Small intestine (tissue), 16 donors: ENCODE measurements around the gene GPD1L. TPM values are rescaled to one million over a fixed set of nuclear protein-coding genes. Genes with fewer than 3 reads are reported as not detected.
A peak's percentile ranks its signal among the peaks of the same experiment; 100 is the strongest.
"Not testable (repeated sequence)": the region's sequence is repeated elsewhere in the genome, so short reads cannot be mapped to it uniquely, and the experiment has no call there.

ENCODE experiments used
- DNase-seq, 2 donors: peaks; one replicate each; pipeline versions ENCODE4 v3.0.0 to v3.0.0-alpha.2; 2013
- FAIRE-seq: peaks from 2 replicates; lab custom pipeline; 2012; peaks lifted over from hg19 to GRCh38; lab: Jason Lieb, UNC
- H3K27ac ChIP-seq, 3 donors: one replicate each; pipeline ENCODE4 v1.5.1; 2013; ENCODE audit warnings: low read length in 2 of 3, mild to moderate bottlenecking in 2 of 3, control low read depth in 1 of 3, inconsistent platforms in 1 of 3, low read depth in 1 of 3, moderate library complexity in 1 of 3
- H3K27me3 ChIP-seq, 3 donors: one replicate each; pipeline ENCODE4 v1.6.1; 2013; ENCODE audit warnings: low read length in 3 of 3, inconsistent platforms in 1 of 3; ENCODE audit not compliant: control insufficient read depth in 3 of 3, insufficient read depth in 3 of 3
- H3K36me3 ChIP-seq, 3 donors: one replicate each; pipeline ENCODE4 v1.6.1; 2013; ENCODE audit warnings: low read length in 3 of 3, inconsistent platforms in 1 of 3, low read depth in 1 of 3, mild to moderate bottlenecking in 1 of 3, moderate library complexity in 1 of 3; ENCODE audit not compliant: control insufficient read depth in 3 of 3, insufficient read depth in 2 of 3
- H3K4me1 ChIP-seq, 3 donors: one replicate each; pipeline ENCODE4 v1.6.1; 2013; ENCODE audit warnings: low read length in 2 of 3, inconsistent platforms in 1 of 3, low read depth in 1 of 3, mild to moderate bottlenecking in 1 of 3, moderate library complexity in 1 of 3; ENCODE audit not compliant: control insufficient read depth in 3 of 3, insufficient read depth in 2 of 3
- H3K4me3 ChIP-seq, 3 donors: one replicate each; pipeline ENCODE4 v1.5.1; 2013; ENCODE audit warnings: low read length in 3 of 3, control low read depth in 1 of 3, inconsistent platforms in 1 of 3, low read depth in 1 of 3, mild to moderate bottlenecking in 1 of 3, moderate library complexity in 1 of 3
- H3K9me3 ChIP-seq, 2 donors: one replicate each; pipeline ENCODE4 v1.6.1; 2013; ENCODE audit warnings: low read depth in 1 of 2, low read length in 1 of 2; ENCODE audit not compliant: control insufficient read depth in 2 of 2, insufficient read depth in 1 of 2
- WGBS, 3 donors: extraction: QIAGEN DNeasy Blood & Tissue Kit; methylation state at CpG; one replicate each; pipeline ENCODE4 v1.1.7; 2013; 5-methylcytosine and 5-hydroxymethylcytosine counted together
- long read RNA-seq, 10 donors: transcript quantifications; one replicate each; lab custom pipeline, GENCODE V29; 2026
- polyA plus RNA-seq, 4 donors: library from polyadenylated mRNA; stranded (reverse) in 3 of 4; unstranded in 1 of 4; fragments of 200-250 nt in 3 of 4; fragments of 120-200 nt in 1 of 4; gene quantifications; one replicate each; pipeline versions ENCODE4 v1.2.1 to v1.2.3, GENCODE V29; 2013
- donor health status: healthy with polysubstance abuse.
- donor health status: control.
- donor health status: control.
- donor health status: Bipolar disorder and iron deficiency.
- donor health status: healthy.

GPD1L gene
- 10 to 100 TPM; 15.0 to 58.1 (median 27.3) TPM for polyA plus RNA-seq
- long read RNA-seq, donor 1, result 0 reads
- long read RNA-seq, donor 2, full-length matches to known transcripts, result 1 of 1 reads
- long read RNA-seq, donor 2, partial matches to known transcripts, result 0 of 1 reads
- long read RNA-seq, donor 2, other reads (novel, unspliced or antisense), result 0 of 1 reads
- long read RNA-seq, donor 3, full-length matches to known transcripts, result 4 of 4 reads
- long read RNA-seq, donor 3, partial matches to known transcripts, result 0 of 4 reads
- long read RNA-seq, donor 3, other reads (novel, unspliced or antisense), result 0 of 4 reads
- long read RNA-seq, donor 4, result 0 reads
- long read RNA-seq, donor 5, result 0 reads
- long read RNA-seq, donor 6, full-length matches to known transcripts, result 6 of 6 reads
- long read RNA-seq, donor 6, partial matches to known transcripts, result 0 of 6 reads
- long read RNA-seq, donor 6, other reads (novel, unspliced or antisense), result 0 of 6 reads
- long read RNA-seq, donor 7, result 0 reads
- long read RNA-seq, donor 8, result 0 reads
- long read RNA-seq, donor 9, result 0 reads
- long read RNA-seq, donor 10, full-length matches to known transcripts, result 8 of 8 reads
- long read RNA-seq, donor 10, partial matches to known transcripts, result 0 of 8 reads
- long read RNA-seq, donor 10, other reads (novel, unspliced or antisense), result 0 of 8 reads

DNA sequence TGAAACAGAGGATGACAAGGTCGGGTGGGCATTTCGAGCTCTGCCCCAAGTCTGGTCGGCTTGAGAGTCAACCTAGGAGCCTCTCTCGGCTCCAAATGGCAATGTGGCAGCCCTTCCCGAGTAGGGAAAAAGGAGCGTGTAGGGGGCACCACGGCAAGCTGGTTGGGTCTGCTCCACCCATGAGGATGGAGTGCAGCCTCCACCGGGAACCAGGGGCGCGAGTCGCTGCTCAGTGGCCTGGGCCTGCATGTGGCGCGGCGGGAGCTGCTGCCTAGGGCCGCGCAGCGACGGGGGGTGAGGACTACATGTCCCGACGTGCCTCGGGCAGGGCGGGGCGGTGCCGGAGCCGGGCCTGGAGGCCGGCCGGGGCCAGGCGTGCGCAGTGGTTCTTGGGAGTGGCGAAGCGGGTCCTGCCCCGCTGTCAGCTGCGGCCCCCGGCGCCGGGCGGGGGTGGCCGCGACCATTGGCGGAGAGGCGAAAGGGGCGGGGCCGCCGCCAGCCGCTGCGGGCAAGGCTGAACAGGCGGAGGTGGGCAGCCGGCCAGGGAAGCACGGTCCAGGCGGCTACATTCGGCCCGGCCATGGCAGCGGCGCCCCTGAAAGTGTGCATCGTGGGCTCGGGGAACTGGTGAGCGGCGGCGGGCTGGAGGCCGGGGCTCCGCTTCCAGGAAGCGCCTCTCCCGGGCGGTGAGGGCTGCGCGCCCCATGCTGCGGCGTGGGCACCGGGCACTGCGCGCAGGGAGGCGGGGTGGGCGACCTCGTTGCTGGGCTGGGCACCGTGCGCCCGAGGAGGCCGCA is at the start of gene GPD1L:
Gene GPD1L, plus strand, starts transcription at position 489 of the 797 bp plus-strand sequence. Its CDS starts 92 bp downstream, at position 581.
- Histone ChIP-seq H3K4me1 (peaks cover 3 to 12% (median 4%) of the 10 kb centered on the region in 3 donors), H3K9me3 (peaks cover 0 to 24% of the 10 kb centered on the region in 2 donors), H3K27ac (peak within 1 kb of the TSS; percentile 43 to 92 (median 69)), H3K36me3 (no peaks in the 10 kb centered on the region), H3K4me3 (peak within 1 kb of the TSS; percentile 63 to 99 (median 84)), H3K27me3 (no peaks in the 10 kb centered on the region)
- DNase-seq (peak; percentile 96 to 97), FAIRE-seq (no peak)
- WGBS, 3 donors, result 4 to 6% (median 5%) methylated on average over 43 to 78 of the region's 78 CpGs

DNA sequence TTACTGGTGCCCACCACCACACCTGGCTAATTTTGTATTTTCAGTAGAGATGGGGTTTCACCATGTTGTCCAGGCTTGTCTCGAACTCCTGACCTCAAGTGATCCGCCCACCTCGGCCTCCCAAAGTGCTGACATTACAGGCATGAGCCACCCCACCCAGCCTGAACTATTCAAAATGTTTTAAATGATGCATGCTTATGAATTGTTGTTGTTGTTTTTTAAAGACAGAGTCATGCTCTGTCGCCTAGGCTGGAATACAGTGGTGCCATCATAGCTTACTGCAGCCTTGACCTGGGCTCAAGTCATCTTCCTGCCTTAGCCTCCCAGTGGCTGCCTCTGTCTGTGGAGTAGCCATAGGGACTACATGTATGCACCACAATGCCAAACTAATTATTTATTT is 48.0 kb upstream of the GPD1L start:
- not testable (repeated sequence) for H3K27ac ChIP-seq, H3K36me3 ChIP-seq, H3K9me3 ChIP-seq, H3K4me3 ChIP-seq, FAIRE-seq, H3K27me3 ChIP-seq, DNase-seq
- peaks cover 0 to 13% (median 2%) of the 10 kb centered on the region in 3 donors for H3K4me1 ChIP-seq
- 81 to 97% (median 93%) methylated on average over 4 of the region's 4 CpGs for WGBS, 3 donors

DNA sequence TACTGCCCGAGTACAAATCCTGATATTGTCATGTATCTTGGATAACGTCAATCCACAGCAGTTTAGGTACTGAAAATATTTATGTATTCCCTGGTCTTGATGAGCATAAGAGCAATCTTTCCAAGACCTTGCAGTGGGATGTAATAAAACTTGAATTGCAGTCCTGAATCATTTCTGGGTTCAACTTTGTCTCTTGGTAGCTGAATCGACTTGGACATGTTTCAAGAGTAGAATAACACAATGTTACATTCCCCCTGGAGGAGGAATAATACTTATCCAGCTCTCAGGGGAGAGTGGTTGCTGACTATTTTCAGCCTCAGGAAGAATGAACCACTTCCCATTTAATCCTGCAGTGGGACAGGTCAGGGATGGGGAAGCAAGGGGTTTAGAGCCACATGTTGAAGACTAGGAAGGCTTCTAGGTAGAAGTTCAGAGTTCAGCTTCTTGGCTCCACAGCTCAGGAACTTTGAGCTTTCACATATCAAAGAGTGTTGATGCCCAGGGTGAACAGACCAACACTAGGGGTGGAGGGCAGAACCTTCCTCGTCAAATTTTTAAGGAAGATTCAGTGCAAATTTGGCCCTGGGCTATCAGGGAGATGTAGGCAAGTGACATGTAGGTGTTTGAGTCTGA is 43.4 kb upstream of the GPD1L start:
- DNase-seq, result peak in 1 of 2 donors; percentile 82
- Histone ChIP-seq H3K9me3 (no peaks in the 10 kb centered on the region), H3K27ac (peak overlapping the region in 1 of 3 donors; percentile 41), H3K36me3 (no peaks in the 10 kb centered on the region), H3K27me3 (no peaks in the 10 kb centered on the region), H3K4me1 (peaks cover 0 to 2% (median 0%) of the 10 kb centered on the region in 3 donors), H3K4me3 (no peak overlapping the region)
- FAIRE-seq, result no peak
- 27 to 66% (median 48%) methylated on average over 4 of the region's 4 CpGs for WGBS, 3 donors

DNA sequence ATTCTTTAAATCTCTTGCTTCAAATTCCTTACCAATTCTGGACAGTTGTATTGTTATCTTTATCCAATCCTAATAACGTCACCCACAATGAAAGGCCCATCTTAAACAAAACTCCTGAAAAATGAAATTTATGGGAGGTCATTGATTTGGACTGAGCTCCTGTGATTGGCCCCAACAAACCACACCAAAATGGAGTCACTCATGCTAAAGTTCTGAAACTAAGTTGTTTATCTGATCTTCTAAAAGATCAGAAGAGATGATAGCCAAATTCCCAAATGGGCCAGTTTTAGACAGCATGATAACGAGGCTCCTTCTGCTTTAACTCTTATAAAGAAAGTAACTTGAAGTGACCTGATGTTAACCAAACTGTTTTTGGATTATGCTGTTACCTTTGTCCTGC is 39.7 kb upstream of the GPD1L start:
- Histone ChIP-seq H3K27me3 (no peaks in the 10 kb centered on the region), H3K9me3 (no peaks in the 10 kb centered on the region), H3K4me1 (peaks cover 0 to 2% (median 0%) of the 10 kb centered on the region in 3 donors), H3K4me3 (no peak overlapping the region), H3K27ac (no peak overlapping the region), H3K36me3 (no peaks in the 10 kb centered on the region)
- FAIRE-seq (no peak), DNase-seq (no peak)
- 87 to 94% (median 92%) methylated on average over 2 of the region's 2 CpGs for WGBS, 3 donors

DNA sequence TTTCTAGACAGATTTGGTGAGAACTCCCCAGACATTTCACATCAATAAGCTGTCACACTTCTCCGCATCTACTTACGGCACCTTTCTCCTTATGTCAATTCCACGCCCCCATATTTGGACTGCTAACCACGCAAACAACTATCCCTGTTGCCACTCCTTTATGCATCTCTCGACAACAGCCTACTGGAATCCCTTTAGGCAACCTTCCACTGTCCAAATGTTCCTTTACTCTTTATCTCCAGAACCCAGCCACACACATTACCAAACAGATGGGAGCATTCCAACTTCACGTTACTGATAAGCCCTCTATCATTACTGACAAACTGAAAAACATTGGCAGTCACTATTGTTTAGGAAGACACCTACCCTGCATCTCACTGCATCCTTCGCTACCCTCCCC is 32.2 kb upstream of the GPD1L start:
- not testable (repeated sequence) for FAIRE-seq, H3K27me3 ChIP-seq
- WGBS, 3 donors, result 87 to 91% (median 88%) methylated on average over 7 of the region's 7 CpGs

DNA sequence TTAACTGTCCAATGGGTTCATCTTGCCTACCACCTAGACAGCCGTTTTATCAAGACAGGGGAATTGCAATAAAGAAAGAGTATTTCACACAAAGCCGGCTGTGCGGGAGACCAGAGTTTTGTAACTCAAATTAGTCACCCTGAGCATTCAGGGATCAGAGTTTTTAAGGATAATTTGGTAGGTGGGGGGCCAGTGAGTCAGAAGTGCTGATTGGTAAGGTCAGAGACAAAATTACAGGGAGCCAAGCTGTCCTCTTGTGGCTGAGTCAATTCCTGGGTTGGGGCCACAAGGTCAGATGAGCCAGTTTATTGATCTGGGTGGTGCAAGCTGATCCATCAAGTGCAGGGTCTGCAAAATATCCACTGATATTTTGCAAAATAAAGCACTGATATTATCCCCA is 29.9 kb upstream of the GPD1L start:
- Histone ChIP-seq H3K27me3 (no peaks in the 10 kb centered on the region), H3K36me3 (no peaks in the 10 kb centered on the region), H3K9me3 (no peaks in the 10 kb centered on the region), H3K27ac (no peak overlapping the region), H3K4me3 (no peak overlapping the region), H3K4me1 (peaks cover 0 to 4% (median 0%) of the 10 kb centered on the region in 3 donors)
- FAIRE-seq (no peak), DNase-seq (no peak)
- WGBS, 3 donors, result 65 to 91% (median 69%) methylated on average over 3 of the region's 3 CpGs

More for the DNA sequence above, 32.2 kb upstream of the GPD1L start:
- H3K27ac ChIP-seq, H3K4me1 ChIP-seq, H3K4me3 ChIP-seq, H3K9me3 ChIP-seq, H3K36me3 ChIP-seq, DNase-seq: not testable (repeated sequence)

DNA sequence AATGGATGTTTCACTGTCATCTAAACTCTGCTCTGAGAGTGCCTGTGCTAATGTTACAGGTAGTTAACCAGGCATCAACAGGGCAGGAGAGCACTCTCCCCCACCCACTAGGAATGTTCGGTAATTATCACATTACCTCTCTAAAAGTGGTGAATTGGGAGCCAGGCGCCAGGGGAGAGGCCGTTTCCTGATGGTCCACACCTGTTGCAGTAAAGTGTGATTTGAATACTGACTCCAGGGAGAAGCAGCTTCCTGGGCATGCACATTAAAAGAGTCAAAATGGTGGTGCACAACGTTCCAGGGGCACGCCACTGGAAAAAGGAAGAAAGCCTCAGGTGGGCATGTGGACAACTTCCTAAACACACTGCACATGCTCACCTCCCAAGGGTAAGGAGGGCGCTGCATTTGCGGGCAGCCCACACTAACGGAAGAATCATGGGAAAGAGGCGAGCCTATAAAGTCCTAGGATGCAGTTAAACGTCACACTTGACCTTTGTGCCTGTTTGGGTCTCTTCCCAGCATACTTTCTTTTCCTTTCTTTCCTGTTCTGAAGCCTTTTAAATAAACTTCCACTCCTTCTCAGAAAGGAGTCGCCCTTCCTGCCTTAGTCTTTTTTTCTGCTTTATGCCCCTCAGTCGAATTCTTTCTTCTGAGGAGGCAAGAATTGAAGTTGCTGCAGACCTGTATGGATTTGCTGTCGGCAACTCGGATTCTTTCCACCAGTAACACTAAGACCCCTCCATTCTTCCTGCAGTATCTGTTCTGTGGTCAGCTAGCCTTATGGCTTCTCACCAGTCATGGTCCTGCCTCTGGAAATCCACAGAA is 28.9 kb upstream of the GPD1L start:
- WGBS, 3 donors, result 9 to 51% (median 28%) methylated on average over 14 of the region's 14 CpGs
- Histone ChIP-seq H3K27ac (peak overlapping the region in 2 of 3 donors; percentile 79), H3K4me1 (peaks cover 0 to 4% (median 2%) of the 10 kb centered on the region in 3 donors), H3K9me3 (no peaks in the 10 kb centered on the region), H3K36me3 (no peaks in the 10 kb centered on the region), H3K27me3 (no peaks in the 10 kb centered on the region), H3K4me3 (peak overlapping the region in 2 of 3 donors; percentile 0 to 48)
- no peak for FAIRE-seq
- DNase-seq, result peak; percentile 46 to 90
